GM18520 (cell line): Measurements from ENCODE around the gene ZCCHC7.
"Not testable (repeated sequence)": the region's sequence is repeated elsewhere in the genome, so short reads cannot be mapped to it uniquely, and the experiment has no call there.

Experiments
- ATAC-seq: cut with Tn5 transposase; IDR thresholded peaks from one replicate; pipeline ENCODE4 v1.9.1; 2021; ENCODE audit not compliant: unreplicated experiment

Gene ZCCHC7

GRCh38 chr9:37167456-37168047 is 47.2 kb downstream of the ZCCHC7 start:
- ATAC-seq = no peak

DNA sequence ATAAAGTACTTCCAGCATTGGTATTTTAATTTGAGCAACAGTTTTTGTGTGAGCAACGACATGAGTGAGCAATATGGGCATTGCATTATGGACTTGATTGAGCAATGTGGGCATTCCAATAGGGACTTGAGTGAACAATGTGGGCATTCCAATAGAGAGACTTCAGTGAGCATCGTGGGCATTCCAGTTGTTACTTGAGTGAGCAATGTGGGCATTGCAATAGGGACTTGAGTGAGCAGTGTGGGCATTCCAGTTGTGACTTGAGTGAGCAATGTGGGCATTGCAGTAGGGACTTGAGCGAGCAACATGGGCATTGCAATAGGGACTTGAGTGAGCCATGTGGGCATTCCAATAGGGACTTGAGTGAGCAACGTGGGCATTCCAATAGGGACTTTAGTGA is 52.2 kb downstream of the ZCCHC7 start:
- no peak for ATAC-seq

GRCh38 chr9:37174247-37174646 is 53.9 kb downstream of the ZCCHC7 start:
- ATAC-seq = no peak

- no peak for ATAC-seq
These were observed 58.4 kb downstream of the ZCCHC7 start for GRCh38 chr9:37178742-37179141.

DNA sequence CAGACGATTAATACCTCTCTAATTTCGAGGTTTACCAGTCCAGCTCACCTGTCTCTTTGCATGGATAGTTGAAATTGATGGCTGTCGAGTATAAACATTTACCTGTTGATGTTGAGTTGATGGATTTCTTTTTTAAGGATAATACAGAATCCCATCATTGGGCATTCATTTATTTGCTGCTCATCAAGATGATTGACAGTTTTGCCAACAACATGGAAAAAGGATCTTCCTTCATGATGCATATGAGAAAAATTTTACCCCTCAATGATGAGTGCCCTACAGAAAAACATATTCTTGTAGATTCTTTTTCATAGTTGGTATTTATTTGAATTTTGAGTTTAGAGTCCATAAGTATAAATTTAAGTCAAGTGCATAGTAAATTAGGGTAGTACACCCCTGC is 59.2 kb downstream of the ZCCHC7 start:
- ATAC-seq = no peak

DNA sequence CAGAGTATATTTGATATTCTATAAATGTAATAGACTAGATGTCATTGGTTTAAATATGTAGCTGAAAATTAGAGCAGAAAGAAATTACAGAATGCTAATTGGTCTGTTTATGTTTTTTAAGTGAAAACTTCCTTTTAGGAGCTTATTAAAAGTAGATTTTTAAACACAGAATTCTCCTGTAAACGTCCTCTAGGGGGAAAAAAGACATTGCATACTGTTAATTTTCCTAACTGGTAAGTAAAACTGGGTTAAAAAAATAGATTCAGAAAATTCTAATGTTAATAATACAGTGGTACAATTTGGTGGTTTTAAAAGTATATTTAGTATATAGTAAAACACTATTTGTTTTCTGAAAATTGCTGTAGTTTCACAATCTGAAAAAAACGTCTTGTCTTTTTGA is 59.8 kb downstream of the ZCCHC7 start:
- no peak for ATAC-seq

DNA sequence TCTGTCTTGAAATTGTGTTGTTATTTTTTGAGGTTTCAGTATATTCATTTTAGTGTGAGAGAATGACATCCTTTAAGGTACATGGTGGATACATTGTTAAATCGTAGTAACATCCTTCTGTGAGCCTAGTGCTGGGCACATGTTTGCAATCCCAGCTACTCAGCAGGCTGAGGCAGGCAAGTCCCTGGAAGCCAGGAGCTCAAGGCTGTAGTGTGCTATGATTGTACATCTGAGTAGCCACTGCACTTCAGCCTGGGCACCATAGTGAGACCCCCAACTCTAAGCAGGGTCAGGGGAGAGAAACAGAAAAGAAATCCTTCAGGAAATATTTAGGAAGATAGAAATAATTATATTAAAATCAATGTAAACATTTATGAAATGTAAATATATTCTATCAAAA is 62.3 kb downstream of the ZCCHC7 start:
- ATAC-seq = no peak

DNA sequence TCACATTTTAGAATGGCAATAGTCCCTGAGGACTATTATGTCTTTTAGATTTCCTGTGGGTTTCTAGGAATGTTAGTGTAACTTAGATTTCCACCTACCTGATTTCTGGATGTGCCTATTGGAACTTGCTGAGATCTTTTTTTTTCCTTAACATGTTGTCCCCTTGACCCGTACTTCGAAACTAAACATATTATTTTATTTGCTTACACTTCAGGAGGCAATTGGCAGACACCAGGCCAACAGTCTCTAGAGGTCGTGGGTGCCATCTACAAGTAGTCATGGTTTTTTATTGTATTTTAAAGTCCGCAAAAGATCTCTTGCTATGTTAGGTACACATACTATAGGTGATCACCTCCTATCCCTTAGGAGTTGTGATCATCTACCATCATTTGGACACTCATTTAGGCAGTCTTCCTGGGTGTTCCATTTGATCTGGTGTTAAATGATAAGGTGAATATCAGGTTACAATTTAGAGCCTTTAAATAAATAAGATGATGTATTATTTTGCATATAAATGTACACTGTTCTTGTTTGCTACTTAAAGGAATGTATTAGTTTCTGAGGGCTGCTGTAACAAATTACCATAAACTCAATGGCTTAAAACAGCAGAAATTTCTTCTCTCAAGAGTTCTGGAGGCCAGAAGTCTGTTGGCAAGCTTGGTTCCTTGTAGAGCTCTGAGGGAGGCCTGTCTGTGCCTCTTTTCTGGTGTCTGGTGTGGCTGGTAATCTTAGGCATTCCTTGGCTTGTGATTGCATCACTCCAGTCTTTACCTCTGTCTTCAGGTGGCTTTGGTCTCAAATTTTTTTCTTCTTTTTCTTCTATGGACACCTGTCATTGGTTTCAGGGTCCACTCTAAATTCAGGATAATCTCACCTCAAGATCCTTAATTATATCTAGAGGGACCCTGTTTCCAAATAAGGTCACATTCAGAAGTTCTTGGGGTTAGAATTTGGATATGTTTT is 64.8 kb downstream of the ZCCHC7 start:
- no peak for ATAC-seq

- ATAC-seq = peak; percentile 27
These were observed 66.9 kb downstream of the ZCCHC7 start for GRCh38 chr9:37187292-37187691.

GRCh38 chr9:37187713-37188439 is 67.5 kb downstream of the ZCCHC7 start:
- ATAC-seq = peak; percentile 58

GRCh38 chr9:37190739-37191138 is 70.4 kb downstream of the ZCCHC7 start:
- ATAC-seq = not testable (repeated sequence)

GRCh38 chr9:37191403-37192089 is 71.2 kb downstream of the ZCCHC7 start:
- no peak for ATAC-seq

DNA sequence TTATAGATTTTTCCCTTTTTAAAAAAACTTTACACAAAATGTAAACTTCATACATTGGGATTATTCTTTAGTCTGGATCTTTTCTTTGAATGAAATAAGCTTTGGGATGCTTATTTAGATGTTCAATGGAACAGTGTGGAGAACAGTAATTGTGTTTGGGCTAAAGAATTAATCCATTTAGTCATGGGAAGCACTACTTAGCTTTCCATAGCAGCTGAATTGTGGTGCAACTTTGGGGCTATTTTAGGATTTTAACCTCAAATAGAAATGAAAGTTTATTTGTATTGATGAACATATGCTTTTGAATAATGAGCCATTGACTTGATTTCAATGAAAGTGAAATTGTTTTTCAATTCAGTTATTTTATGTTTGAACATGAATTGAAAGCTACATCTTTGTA is 72.4 kb downstream of the ZCCHC7 start:
- ATAC-seq = no peak

DNA sequence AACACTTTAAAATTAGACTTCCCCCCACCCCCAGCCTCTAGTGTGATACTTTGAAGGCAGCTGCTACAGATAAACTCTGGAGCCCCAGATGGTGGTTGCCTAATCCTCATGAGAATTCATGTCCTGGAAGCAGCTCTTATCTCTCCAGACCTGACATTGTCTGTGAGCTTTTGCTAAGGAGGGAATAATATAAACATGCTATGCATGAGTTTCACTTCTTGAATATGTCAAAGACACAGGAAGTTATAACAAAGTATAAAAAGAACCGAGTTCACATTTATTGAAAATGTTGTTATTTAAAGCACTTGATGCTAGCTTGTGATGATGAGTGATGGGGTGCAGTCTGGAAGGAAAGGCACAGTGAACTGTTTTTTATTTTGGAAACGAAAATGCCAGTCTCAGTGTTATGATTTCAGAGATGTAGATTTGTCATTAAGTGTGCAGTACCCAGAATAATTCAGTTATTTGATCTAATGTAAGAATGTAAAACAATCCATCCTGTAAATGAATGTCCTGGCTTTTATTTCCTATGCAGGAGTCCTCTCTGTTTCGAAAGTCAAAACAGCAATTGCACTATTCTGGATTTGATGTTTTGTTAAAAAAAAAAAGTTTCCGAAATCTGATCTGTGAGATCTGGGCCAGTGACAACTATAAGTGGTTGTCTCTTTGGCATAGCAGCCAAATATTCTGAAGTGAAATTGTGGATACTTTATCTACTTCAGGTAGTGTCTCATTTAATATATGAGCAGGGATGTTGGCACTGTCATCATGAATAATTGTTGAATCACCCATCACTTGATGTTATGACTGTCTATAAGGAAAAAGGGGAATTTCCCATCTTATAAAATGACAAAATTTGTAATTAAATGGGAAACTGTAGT is 77.0 kb downstream of the ZCCHC7 start:
- ATAC-seq = no peak

- no peak for ATAC-seq
These were observed 77.8 kb downstream of the ZCCHC7 start for GRCh38 chr9:37198039-37198729.

GRCh38 chr9:37198831-37199230 is 78.5 kb downstream of the ZCCHC7 start:
- no peak for ATAC-seq

DNA sequence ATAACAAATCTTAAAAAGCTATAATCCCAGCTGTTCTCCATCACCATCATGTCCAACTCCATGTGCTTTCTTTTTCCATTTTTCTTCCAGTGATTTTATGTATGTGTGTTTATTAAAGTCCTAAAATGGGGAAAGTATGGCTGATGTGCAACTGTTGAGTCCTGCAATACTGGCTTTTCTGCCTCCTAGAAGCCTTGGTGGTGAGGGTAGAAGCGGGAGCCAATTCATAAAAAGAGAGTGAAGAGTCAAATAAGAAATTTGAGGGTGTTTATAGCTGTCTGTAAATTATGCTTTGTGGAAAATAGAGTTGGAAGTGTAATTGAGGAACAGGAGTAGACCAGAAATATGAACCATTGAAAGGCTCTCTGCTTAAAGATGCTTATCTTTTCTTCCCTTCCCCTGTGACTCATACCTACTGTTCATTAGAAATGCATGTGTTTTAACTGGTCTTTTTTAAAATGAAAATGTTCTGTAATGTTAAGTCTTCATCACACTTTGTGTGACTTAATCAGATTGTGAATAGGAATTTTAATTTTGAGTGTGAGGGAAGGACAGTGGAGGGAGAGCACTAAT is 80.1 kb downstream of the ZCCHC7 start:
- no peak for ATAC-seq

- ATAC-seq = no peak
These were observed 81.2 kb downstream of the ZCCHC7 start for GRCh38 chr9:37201581-37201980.

DNA sequence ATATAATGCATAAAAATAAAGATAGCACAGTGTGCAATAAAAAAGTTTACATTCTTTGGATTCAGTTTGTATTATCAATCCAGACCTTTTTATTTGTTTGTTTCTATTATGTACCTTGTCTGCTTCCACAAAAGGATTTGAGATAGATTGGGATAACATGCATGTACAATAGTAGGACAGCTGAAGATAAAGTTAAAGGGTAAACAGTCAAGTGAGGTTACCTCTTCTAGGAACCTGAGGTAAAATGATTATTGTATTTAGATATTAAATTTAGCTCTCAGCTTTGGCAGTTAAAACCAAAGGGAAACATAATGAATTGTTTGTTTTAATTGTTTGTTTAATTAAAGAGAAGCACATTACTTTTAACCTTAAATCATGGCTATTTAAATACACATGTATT is 81.7 kb downstream of the ZCCHC7 start:
- no peak for ATAC-seq
